ENCODE data around the gene GNPTAB. TPM values are rescaled to one million over a fixed set of nuclear protein-coding genes. Genes with fewer than 3 reads are reported as not detected.
"Not testable (repeated sequence)": the region's sequence is repeated elsewhere in the genome, so short reads cannot be mapped to it uniquely, and the experiment has no call there.

Gene GNPTAB
- total and polyA plus RNA-seq, 2 donors (not counting 1 experiment from before 2014, with no cell fraction given) = 10.4 to 79.4 TPM

DNA sequence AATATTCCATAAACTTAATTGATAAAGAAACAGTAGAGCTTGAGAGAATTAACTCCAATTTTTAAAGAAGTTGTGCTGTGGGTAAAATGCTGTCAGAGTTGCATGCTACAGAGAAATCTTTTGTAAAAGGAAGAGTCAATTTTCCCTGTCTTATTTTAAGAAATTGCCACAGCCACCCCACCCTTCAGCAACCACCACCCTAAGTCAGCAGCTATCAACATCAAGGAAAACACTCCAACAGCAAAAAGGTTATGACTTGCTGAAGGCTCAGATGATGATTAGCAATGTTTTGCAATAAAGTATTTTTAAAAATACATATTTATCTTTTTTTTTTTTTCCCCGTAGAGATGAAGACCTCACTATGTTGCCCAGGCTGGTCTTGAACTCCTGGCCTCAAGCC is 40.2 kb upstream of the GNPTAB start:
- POLR2A ChIA-PET = no interaction called here
- H3K27ac Mint-ChIP-seq = no peak overlapping the region
- no peak for TF ChIP-seq EZH2 (IDR thresholded peaks at IDR 0.05; ENCODE audit: borderline replicate concordance, insufficient read depth, low read depth, low read length, poor library complexity, severe bottlenecking)
- TF ChIP-seq, protein P1, sequence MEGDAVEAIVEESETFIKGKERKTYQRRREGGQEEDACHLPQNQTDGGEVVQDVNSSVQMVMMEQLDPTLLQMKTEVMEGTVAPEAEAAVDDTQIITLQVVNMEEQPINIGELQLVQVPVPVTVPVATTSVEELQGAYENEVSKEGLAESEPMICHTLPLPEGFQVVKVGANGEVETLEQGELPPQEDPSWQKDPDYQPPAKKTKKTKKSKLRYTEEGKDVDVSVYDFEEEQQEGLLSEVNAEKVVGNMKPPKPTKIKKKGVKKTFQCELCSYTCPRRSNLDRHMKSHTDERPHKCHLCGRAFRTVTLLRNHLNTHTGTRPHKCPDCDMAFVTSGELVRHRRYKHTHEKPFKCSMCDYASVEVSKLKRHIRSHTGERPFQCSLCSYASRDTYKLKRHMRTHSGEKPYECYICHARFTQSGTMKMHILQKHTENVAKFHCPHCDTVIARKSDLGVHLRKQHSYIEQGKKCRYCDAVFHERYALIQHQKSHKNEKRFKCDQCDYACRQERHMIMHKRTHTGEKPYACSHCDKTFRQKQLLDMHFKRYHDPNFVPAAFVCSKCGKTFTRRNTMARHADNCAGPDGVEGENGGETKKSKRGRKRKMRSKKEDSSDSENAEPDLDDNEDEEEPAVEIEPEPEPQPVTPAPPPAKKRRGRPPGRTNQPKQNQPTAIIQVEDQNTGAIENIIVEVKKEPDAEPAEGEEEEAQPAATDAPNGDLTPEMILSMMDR (IDR thresholded peaks at IDR 0.05) = no peak
- CTCF ChIA-PET = no interaction called here
- no peaks in the 10 kb centered on the region for H3K4me1 Mint-ChIP-seq
- H3K4me3 Mint-ChIP-seq = no peak overlapping the region
- Histone ChIP-seq H3K9ac (ENCODE audit: low read length) (no peak overlapping the region), H3K27ac (ENCODE audit: low read length in 2 of 2) (no peak overlapping the region), H3K27me3 (replicated peaks in 1 of 4; ENCODE audit: control extremely low read depth in 1 of 4, control insufficient read depth in 3 of 4, insufficient read depth in 4 of 4, low read length in 3 of 4) (no peaks in the 10 kb centered on the region), H4K20me1 (ENCODE audit: control insufficient read depth, insufficient read depth, low read length, poor library complexity, severe bottlenecking) (no peaks in the 10 kb centered on the region), H2AFZ (ENCODE audit: insufficient read depth, low read depth, low read length, poor library complexity, severe bottlenecking) (no peak overlapping the region), H3K9me3 (ENCODE audit: control extremely low read depth in 1 of 3, control insufficient read depth in 2 of 3, insufficient read depth in 1 of 3, low read length in 2 of 3) (peaks cover 0 to 4% (median 0%) of the 10 kb centered on the region in 3 donors), H3K79me2 (ENCODE audit: control insufficient read depth, insufficient read depth, low read length) (no peaks in the 10 kb centered on the region), H3K36me3 (replicated peaks in 1 of 2; ENCODE audit: control extremely low read depth in 1 of 2, control insufficient read depth in 1 of 2, extremely low read depth in 1 of 2, insufficient read depth in 2 of 2, low read length in 1 of 2) (no peaks in the 10 kb centered on the region), H3K4me3 (ENCODE audit: control extremely low read depth in 1 of 5, extremely low read depth in 1 of 5, insufficient read depth in 1 of 5, low read depth in 2 of 5, low read length in 4 of 5) (no peak overlapping the region), H3K4me2 (replicated peaks; ENCODE audit: low read depth, low read length, poor library complexity, severe bottlenecking) (no peak overlapping the region), H3K4me1 (ENCODE audit: control insufficient read depth in 2 of 2, insufficient read depth in 2 of 2, low read length in 2 of 2) (no peaks in the 10 kb centered on the region)
- DNase-seq (no peak), ATAC-seq (ENCODE audit: low read depth) (no peak)
- no CpG with 5 or more reads among the region's 1 CpG for WGBS (ENCODE audit: insufficient coverage)
- H3K27me3 Mint-ChIP-seq = no peaks in the 10 kb centered on the region
- peaks cover 2% of the 10 kb centered on the region for H3K9me3 Mint-ChIP-seq (ENCODE audit: insufficient read depth)
- intact Hi-C loops (cut with micrococcal nuclease) = no loop called here

DNA sequence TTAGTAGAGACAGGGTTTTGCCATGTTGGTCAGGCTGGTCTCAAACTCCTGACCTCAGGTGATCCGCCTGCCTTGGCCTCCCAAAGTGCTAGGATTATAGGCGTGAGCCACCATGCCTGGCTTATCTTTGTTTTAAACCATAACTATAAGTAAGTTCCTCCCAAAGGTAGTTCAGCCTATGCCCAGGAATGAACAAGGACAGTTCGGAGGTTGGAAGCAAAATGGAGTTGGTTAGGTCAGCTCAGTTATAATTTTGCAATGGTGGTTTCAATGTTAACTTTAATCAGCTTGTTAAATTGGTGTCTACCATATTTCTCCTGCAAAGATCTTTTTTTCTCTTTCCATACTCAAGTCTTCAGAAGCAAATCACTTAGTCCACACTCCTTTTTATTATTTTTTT is 36.9 kb upstream of the GNPTAB start:
- H2AFZ ChIP-seq (ENCODE audit: insufficient read depth, low read depth, low read length, poor library complexity, severe bottlenecking); CTCF ChIA-PET: not testable (repeated sequence)

More for the DNA sequence above, 36.9 kb upstream of the GNPTAB start:
- H3K27ac Mint-ChIP-seq; H3K9me3 Mint-ChIP-seq (ENCODE audit: insufficient read depth); H3K36me3 ChIP-seq (replicated peaks in 1 of 2; ENCODE audit: control extremely low read depth in 1 of 2, control insufficient read depth in 1 of 2, extremely low read depth in 1 of 2, insufficient read depth in 2 of 2, low read length in 1 of 2); H3K27ac ChIP-seq (ENCODE audit: low read length in 2 of 2); H3K4me1 Mint-ChIP-seq; H3K9me3 ChIP-seq (ENCODE audit: control extremely low read depth in 1 of 3, control insufficient read depth in 2 of 3, insufficient read depth in 1 of 3, low read length in 2 of 3); H3K79me2 ChIP-seq (ENCODE audit: control insufficient read depth, insufficient read depth, low read length); H3K27me3 Mint-ChIP-seq; H3K27me3 ChIP-seq (replicated peaks in 1 of 4; ENCODE audit: control extremely low read depth in 1 of 4, control insufficient read depth in 3 of 4, insufficient read depth in 4 of 4, low read length in 3 of 4); ATAC-seq (ENCODE audit: low read depth); intact Hi-C loops (cut with micrococcal nuclease); H3K4me2 ChIP-seq (replicated peaks; ENCODE audit: low read depth, low read length, poor library complexity, severe bottlenecking); H4K20me1 ChIP-seq (ENCODE audit: control insufficient read depth, insufficient read depth, low read length, poor library complexity, severe bottlenecking); H3K4me3 ChIP-seq (ENCODE audit: control extremely low read depth in 1 of 5, extremely low read depth in 1 of 5, insufficient read depth in 1 of 5, low read depth in 2 of 5, low read length in 4 of 5); H3K9ac ChIP-seq (ENCODE audit: low read length); POLR2A ChIA-PET; H3K4me1 ChIP-seq (ENCODE audit: control insufficient read depth in 2 of 2, insufficient read depth in 2 of 2, low read length in 2 of 2); DNase-seq; H3K4me3 Mint-ChIP-seq: not testable (repeated sequence)
- no CpG with 5 or more reads among the region's 3 CpGs for WGBS (ENCODE audit: insufficient coverage)
